ENCODE measurements around the gene ANKRD42.
A peak's percentile ranks its signal among the peaks of the same experiment; 100 is the strongest.
"Not testable (repeated sequence)": the region's sequence is repeated elsewhere in the genome, so short reads cannot be mapped to it uniquely, and the experiment has no call there.

ANKRD42 gene

GRCh38 chr11:83249972-83250593 is 56.6 kb downstream of the ANKRD42 start:
- no peak for DNase-seq

GRCh38 chr11:83252266-83252665 is 58.8 kb downstream of the ANKRD42 start:
- DNase-seq = no peak

GRCh38 chr11:83252941-83253340 is 59.4 kb downstream of the ANKRD42 start:
- no peak for DNase-seq

DNA sequence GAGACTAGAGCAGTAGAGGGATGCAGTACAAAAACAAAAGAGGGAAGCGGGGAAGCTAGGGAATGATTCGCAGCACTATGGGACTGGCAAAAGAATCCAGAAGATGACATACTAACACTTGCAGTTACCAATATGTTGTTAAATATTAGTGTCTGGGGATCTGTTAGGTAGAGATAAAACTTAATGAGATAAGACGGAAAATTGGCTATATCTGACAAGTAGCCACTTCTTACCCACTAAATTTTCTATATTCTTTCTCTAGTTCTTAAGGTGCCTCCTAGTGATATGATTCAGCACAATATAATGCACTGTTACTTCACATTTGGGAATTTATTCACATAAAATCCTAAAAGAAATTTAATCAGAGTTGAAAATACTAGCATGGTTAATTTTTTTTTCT is 61.9 kb downstream of the ANKRD42 start:
- no peak for DNase-seq

DNA sequence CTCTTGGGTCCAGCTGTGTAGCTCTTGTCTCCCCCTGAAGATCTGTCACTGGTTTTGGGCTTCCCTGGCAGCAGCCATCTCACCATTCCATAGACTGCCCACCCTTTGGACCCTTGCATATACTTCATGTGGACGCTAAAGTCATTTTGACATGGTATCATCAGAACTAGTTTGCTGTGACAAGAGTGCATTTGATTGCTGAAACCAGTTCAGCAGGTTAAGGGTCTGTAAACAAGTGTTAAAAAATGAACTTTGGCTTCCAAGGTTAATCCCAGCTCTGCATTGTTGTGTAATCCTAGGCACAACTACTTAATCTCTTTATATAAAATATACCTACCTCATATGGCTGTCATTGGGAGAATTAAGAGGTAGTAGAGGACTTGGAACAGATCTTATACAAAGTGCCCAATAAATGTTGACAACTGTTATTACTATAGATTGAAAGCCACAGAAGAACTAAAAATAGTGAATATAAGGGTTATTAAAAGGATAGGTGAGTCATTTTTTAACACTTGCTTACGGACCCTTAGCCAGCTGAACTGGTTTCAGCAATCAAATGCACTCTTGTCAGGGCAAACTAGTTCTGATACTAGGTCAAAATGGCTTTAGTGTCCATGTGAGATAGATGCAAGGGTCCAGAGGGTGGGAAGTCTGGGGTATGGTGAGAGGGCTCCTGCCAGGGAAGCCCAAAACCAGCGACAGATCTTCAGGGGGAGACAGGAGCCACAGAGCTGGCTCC is 63.3 kb downstream of the ANKRD42 start:
- no peak for DNase-seq

DNA sequence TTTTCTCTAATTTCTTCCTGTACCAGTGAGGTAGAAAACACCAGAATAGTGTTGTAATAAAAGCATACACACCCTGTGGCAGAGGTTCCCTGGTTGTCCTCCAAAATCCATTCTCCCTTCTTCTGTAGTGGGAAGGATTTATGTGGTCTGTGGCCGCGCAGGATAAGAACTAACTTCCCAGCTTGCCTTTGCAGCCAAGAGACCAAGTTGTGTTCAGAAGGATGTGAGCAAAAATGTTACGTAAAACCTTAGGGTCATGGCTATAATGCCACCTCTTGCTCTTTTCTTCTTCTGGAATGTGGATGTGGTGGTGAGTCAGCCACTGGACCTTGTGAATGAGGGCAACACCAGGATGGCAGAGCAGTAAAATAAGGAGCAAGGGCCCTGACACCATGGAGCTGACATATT is 64.3 kb downstream of the ANKRD42 start:
- DNase-seq = no peak

DNA sequence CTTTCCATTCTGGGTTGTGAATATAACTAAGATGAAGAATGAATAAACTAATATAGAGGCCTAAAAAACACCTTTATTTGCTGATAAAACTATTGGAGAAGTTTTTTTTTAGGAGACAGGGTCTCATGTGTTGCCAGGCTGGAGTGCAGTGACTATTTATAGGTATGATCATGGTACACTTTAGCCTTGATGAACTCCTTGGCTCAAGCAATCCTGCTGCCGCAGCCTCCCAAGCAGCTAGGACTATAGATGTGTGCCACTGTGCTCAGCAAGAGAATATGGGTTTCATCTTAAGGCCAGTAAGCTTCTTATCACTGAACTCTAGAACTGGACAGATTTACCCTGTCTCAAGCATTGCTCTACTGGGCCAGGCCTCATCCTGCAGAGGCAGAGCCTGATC is 66.0 kb downstream of the ANKRD42 start:
- no peak for DNase-seq

DNA sequence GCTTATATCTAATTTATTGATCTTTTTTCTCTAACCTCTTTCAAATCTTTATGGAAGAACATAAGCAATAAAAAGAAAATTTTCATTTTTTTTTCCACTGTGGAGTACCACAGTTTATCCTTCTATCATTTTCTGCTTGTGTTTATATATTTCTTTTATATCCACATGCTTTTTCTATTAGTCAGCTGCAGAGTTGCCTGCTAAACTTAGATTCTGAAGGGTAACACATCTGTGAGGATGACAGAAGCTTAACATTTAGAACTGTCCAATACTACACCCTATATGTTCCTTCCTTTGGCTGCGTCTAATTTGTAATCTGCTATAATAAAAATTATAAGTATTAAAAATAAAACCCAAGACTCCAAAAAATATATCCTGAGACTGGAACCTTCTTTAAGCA is 71.8 kb downstream of the ANKRD42 start:
- DNase-seq = no peak

GRCh38 chr11:83269080-83269479 is 75.6 kb downstream of the ANKRD42 start:
- not testable (repeated sequence) for DNase-seq

- not testable (repeated sequence) for DNase-seq
Measured at GRCh38 chr11:83271734-83272133, 78.2 kb downstream of the ANKRD42 start.

- no peak for DNase-seq
Measured at GRCh38 chr11:83272627-83273026, 79.1 kb downstream of the ANKRD42 start.

DNA sequence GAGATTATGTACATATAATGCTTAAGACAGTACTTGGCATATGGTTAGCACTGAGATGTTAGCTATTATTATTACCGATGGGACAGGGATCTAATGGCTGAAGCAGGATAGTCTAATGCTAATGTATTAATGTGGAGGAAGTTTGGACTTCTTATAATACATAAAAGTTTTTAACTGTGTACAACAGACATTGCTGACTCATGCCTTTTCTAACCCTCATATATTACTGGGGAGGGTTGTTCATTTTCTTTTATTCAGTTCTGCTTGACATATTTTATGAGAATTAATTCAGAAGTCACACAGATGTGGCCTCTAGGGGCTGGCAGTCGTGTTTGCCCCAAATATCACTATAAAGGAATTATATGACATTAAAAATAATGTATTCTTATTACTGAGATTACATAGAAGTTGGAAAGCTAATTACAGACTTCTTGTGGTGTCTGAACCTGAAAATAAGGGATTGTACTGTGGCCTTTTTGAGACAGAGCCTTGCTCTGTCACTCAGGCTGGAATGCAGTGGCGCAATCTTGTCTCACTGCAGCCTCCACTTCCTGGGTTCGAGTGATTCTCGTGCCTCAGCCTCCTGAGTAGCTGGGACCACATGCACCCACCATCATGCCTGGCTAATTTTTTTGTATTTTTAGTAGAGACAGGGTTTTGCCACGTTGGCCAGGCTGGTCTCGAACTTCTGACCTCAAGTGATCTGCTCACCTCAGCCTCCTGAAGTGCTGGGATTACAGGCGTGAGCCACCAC is 82.6 kb downstream of the ANKRD42 start:
- DNase-seq = no peak

DNA sequence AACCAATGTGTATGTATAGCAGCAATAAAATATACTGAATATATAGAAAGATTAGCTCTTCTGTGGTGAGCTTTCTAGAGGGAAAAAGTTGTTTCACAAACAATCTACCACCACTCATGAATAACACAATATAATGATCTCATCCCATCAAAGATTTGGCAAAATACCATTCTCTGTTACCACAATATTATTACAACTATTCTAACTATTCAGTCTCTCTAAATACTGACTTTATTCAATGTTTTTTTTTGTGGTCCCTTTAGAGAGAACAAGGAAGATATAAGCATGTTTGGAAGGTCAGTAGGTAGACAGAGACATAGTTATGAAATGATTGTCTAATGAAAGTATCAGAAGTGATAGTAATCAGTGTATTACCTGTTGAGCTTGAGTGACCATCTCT is 84.8 kb downstream of the ANKRD42 start:
- DNase-seq = no peak

- no peak for DNase-seq
Measured at GRCh38 chr11:83280256-83280655, 86.7 kb downstream of the ANKRD42 start.

DNA sequence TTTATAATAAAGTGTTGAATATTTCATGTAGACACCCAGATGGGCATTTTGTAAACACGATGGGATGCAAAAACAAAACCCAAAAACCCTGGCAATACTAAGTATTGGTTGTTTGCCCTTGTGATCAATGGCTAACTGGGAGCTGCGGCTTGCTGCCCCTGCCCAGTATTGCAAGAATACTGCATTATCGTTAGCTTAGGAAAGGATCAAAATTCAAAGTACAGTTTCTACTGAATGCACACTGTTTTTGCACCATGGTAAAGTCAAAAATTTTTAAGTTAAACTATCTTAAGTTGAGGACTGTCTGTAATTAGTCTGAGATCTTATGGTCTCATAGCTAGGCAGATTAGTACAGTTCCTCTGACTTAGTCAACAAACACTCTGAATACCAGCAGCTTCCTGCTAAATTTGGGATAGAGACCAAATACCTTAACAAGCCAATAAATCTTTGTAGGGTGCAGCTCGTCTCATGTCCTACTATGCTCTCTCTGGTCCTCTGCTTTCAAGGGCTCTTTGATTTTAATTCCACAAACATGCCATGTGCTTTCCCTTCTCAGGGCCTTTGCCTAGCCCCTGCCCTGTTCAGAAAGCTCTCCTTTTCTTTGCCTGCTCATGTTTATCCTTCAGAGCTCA is 88.7 kb downstream of the ANKRD42 start:
- no peak for DNase-seq

DNA sequence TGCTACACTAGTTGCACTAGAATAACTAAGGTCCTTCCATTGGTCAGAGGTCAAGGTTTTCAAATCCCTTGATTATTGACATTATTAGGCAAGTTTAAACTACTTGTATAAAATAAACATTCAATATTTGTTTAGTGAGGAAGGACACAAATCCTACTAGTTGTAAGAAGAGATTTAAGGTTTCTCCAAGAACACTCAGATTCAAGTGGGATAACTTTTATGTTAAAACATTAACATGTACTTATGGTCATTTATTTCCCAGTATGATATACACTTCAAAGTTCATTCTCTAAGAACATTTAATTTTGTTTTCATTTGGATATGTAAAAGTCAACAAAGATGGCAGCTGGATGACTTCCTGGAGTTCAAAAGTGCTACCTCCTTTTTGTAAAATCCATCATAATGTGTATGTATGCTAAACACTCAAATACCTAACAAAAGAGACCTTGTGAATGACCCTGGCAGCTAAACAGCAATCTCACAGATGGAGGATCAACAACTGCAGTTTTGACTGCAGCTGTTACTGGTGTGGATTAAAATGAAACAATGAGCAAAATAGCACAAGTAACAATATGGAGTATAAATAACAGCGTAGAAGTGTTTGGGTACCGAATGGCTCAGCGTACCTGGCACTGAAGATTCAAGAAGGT is 91.1 kb downstream of the ANKRD42 start:
- DNase-seq = peak; percentile 2

- DNase-seq = no peak
Measured at GRCh38 chr11:83285151-83285770, 91.7 kb downstream of the ANKRD42 start.

GRCh38 chr11:83285771-83286528 is 92.4 kb downstream of the ANKRD42 start, which contains the start of gene CCDC90B:
Gene CCDC90B, minus strand, starts transcription at chr11:83286367. Its CDS starts 395 bp downstream, at chr11:83285972.
- peak; percentile 74 for DNase-seq

DNA sequence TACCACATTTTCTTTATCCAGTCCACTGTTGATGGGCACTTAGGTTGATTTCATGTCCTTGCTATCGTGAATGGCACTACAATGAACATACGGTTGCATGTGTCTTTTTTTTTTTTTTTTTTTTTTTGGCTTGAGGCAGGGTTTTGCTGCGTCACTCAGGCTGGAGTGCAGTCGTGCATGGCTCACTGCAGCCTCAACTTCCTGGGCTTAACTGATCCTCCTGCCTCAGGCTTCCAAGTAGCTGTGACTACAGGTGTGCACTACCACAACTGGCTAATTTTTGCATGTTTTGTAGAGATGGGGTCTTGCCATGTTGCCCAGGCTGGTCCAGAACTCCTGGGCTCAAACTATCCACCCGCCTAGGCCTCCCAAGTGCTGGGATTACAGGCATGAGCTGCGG is 94.1 kb downstream of the ANKRD42 start:
- no peak for DNase-seq

- peak; percentile 12 for DNase-seq
Measured at GRCh38 chr11:83292709-83293456, 99.4 kb downstream of the ANKRD42 start.

DNA sequence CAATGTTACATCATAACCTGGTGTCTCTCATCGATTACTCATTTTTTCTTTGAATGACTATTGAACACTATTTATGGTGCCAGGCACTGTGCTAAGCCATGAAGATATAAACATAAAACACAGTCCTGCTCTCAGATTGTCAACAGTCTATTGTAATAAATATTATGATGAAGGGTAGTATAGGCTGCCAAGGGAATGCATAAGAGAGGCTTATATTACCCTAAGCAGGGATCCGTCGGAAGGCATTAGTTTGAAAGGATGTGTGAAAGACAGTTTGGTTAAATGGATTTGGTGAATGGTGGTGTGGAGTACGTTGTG is 99.9 kb downstream of the ANKRD42 start:
- DNase-seq = no peak

Data from NCI-H524 treated with DMSO at 0.1 percent for 48 hours (cell line).